Esophagus (tissue), 2 donors: ENCODE data around the gene C1S. TPM values are rescaled to one million over a fixed set of nuclear protein-coding genes. Genes with fewer than 3 reads are reported as not detected.

Experiments used
- H3K27ac ChIP-seq, 2 donors: one replicate each; pipeline ENCODE4 v1.5.1; 2013; ENCODE audit warnings: low read depth in 2 of 2, mild to moderate bottlenecking in 2 of 2, inconsistent platforms in 1 of 2, low read length in 1 of 2, moderate library complexity in 1 of 2
- H3K27me3 ChIP-seq, 2 donors: one replicate each; pipeline ENCODE4 v1.6.1; 2013; ENCODE audit warnings: low read length in 2 of 2, control low read depth in 1 of 2, mild to moderate bottlenecking in 1 of 2; ENCODE audit not compliant: insufficient read depth in 2 of 2, control insufficient read depth in 1 of 2
- H3K36me3 ChIP-seq, 2 donors: one replicate each; pipeline ENCODE4 v1.6.1; 2013; ENCODE audit warnings: low read length in 1 of 2; ENCODE audit not compliant: control insufficient read depth in 2 of 2, insufficient read depth in 2 of 2
- H3K4me1 ChIP-seq, 2 donors: one replicate each; pipeline ENCODE4 v1.6.1; 2013; ENCODE audit warnings: low read length in 1 of 2; ENCODE audit not compliant: control insufficient read depth in 2 of 2, insufficient read depth in 2 of 2
- H3K4me3 ChIP-seq, 2 donors: one replicate each; pipeline ENCODE4 v1.5.1; 2013; ENCODE audit warnings: low read length in 2 of 2, mild to moderate bottlenecking in 2 of 2, low read depth in 1 of 2, moderate library complexity in 1 of 2
- H3K9me3 ChIP-seq, 2 donors: one replicate each; pipeline ENCODE4 v1.6.1; 2013; ENCODE audit warnings: mild to moderate bottlenecking in 2 of 2, low read depth in 1 of 2, low read length in 1 of 2, moderate library complexity in 1 of 2; ENCODE audit not compliant: control insufficient read depth in 2 of 2, insufficient read depth in 1 of 2
- WGBS, 2 donors: extraction: QIAGEN DNeasy Blood & Tissue Kit; methylation state at CpG; one replicate each; pipeline ENCODE4 v1.1.7; 2013; 5-methylcytosine and 5-hydroxymethylcytosine counted together
- polyA plus RNA-seq, 2 donors: library from polyadenylated mRNA; stranded (reverse); fragments of 200-250 nt; gene quantifications; one replicate each; pipeline ENCODE4 v1.2.3, GENCODE V29; 2013
- donor health status: healthy with polysubstance abuse.
- donor health status: Bipolar disorder and iron deficiency.

The C1S gene
- polyA plus RNA-seq, 2 donors = 26.6 to 80.5 TPM

DNA sequence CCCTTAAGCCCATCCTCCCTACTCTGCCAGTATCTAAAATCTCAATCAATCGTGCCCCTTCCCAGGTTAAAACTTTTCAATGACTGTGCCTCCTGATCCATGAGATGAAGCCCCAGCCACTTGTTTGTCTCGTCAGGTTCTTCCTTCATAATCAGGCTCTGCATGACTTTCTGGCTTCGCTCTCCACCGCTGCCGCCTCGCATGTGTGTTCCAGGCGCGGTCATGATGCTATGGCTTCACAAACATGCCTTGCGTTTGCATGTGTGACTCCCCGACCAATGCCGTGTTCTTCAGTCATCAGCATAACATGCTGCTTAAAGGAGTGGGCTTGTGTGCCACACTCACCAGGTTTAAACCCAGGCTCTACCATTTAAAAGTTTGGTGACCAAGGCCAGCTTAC, 53.5 kb downstream of the C1S start:
- H3K36me3 ChIP-seq = peaks cover 0 to 2% of the 10 kb centered on the region in 2 donors
- H3K4me3 ChIP-seq = no peak overlapping the region
- no peaks in the 10 kb centered on the region for H3K27me3 ChIP-seq
- H3K9me3 ChIP-seq = no peaks in the 10 kb centered on the region
- 89% methylated on average over 11 of the region's 11 CpGs for WGBS, 2 donors
- H3K4me1 ChIP-seq = peaks cover 0 to 3% of the 10 kb centered on the region in 2 donors
- H3K27ac ChIP-seq = no peak overlapping the region

DNA sequence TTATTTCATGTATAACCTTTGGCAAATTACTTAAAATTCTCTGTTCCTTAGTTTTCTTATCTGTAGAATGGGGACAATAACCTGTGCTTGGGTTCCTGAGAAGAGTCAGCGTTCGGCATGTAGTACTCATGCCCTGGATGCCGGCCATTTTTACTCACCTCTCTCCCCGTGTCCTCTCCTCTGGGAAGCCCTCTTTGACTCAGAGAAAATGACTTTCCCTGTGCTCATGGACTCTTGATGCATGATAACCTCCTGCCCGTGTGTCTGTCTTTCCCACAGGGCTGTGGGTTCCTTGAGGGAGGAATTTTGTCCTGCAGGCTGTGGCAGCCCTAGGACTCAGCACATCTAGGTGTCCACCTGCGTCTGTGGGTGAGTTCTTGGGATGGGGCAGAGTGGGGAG, 54.3 kb downstream of the C1S start:
- H3K27me3 ChIP-seq = no peaks in the 10 kb centered on the region
- WGBS, 2 donors = 90 to 93% methylated on average over 6 of the region's 6 CpGs
- no peaks in the 10 kb centered on the region for H3K9me3 ChIP-seq
- no peak overlapping the region for H3K4me3 ChIP-seq
- no peaks in the 10 kb centered on the region for H3K4me1 ChIP-seq
- H3K36me3 ChIP-seq = peaks cover 0 to 2% of the 10 kb centered on the region in 2 donors
- no peak overlapping the region for H3K27ac ChIP-seq

DNA sequence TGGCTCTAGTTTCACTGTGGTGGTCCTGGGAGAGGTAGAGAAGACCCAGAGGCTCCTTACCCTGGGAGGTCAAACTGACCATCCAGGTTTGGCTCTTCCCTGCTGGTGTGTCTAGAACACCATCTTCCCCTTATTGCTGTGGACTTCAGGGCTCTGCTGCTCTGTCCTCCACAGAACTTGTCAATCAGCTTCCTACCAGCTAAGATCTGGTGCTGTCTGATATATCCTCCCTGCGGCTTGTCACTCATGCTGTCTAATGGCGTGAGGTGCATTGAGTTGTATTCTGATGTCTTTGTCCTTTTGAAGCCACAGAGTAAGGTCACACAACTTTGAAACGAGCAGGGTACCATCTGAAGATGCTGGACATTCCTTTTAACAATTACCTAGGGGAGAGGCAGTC, 55.7 kb downstream of the C1S start:
- Histone ChIP-seq H3K4me1 (peaks cover 0 to 3% of the 10 kb centered on the region in 2 donors), H3K27ac (no peak overlapping the region), H3K36me3 (peaks cover 0 to 2% of the 10 kb centered on the region in 2 donors), H3K9me3 (no peaks in the 10 kb centered on the region), H3K27me3 (no peaks in the 10 kb centered on the region), H3K4me3 (no peak overlapping the region)
- 86% methylated on average over 3 of the region's 3 CpGs for WGBS, 2 donors

DNA sequence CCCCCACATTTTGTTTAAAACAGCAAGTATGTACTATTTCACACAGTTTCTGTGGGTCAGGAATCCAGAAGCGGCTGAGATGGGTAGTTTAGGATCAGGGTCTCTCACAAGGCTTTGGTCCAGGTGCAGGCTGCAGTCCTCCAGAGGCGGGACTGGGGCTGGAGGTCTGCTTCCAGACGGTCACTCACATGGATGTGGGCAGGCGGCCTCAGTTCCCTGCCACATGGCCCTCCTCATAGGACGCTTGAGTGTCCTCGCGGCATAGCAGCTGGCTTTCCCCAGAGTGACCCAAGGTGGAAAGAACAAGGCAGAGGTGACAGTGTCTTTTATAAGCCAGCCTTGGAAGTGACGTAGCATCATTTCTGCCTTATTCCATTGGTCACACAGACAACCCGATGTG, 56.4 kb downstream of the C1S start:
- 90 to 94% methylated on average over 9 of the region's 9 CpGs for WGBS, 2 donors
- H3K27me3 ChIP-seq = no peaks in the 10 kb centered on the region
- H3K36me3 ChIP-seq = peaks cover 0 to 2% of the 10 kb centered on the region in 2 donors
- peaks cover 0 to 3% of the 10 kb centered on the region in 2 donors for H3K4me1 ChIP-seq
- H3K4me3 ChIP-seq = no peak overlapping the region
- no peaks in the 10 kb centered on the region for H3K9me3 ChIP-seq
- H3K27ac ChIP-seq = no peak overlapping the region

DNA sequence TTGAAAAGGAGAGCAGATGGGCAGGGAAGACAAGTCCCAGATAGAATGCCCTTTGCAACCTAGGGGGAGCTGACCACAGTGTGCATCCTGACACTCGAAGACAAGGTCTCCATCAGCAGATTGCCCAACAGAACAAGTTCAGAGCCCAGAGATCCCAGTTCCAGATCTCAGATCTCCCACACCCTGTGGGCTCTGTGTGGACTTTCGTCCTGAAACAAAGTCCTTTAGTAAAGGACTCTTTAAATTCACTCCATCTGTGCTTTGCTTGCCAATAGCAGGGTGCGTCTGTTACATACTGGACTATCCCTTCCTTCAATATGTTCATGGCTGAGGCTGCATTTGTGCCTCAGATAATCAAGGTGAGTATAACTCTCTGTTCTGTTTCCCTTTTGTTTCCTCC, 57.2 kb downstream of the C1S start:
- Histone ChIP-seq H3K9me3 (no peaks in the 10 kb centered on the region), H3K27ac (no peak overlapping the region), H3K4me3 (no peak overlapping the region), H3K27me3 (no peaks in the 10 kb centered on the region), H3K4me1 (peaks cover 0 to 3% of the 10 kb centered on the region in 2 donors), H3K36me3 (peaks cover 0 to 2% of the 10 kb centered on the region in 2 donors)
- 77 to 95% methylated on average over 3 of the region's 3 CpGs for WGBS, 2 donors

DNA sequence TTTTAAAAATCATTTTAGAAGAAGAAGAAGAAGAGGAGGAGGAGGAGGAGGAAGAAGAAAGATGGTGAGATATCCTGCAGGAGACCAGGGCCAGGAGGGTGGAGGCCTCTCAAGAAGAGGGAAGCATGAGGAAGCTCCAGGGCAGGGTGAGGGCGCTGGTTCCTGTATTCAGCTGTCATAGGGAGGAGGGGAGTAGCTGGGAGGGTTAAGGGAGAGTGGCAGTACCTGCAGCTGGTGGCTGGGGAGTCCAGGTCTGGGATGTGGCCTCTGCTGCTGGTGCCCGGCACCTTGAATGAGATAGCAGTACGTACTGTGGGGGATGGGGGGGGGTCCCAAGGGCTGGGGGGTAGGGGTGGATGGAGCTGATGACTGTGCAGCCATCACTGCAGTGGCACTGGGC, 58.4 kb downstream of the C1S start:
- Histone ChIP-seq H3K4me3 (no peak overlapping the region), H3K27ac (no peak overlapping the region), H3K36me3 (peaks cover 0 to 2% of the 10 kb centered on the region in 2 donors), H3K4me1 (peaks cover 0 to 3% of the 10 kb centered on the region in 2 donors), H3K9me3 (no peaks in the 10 kb centered on the region), H3K27me3 (no peaks in the 10 kb centered on the region)
- 75 to 87% methylated on average over 3 of the region's 3 CpGs for WGBS, 2 donors

DNA sequence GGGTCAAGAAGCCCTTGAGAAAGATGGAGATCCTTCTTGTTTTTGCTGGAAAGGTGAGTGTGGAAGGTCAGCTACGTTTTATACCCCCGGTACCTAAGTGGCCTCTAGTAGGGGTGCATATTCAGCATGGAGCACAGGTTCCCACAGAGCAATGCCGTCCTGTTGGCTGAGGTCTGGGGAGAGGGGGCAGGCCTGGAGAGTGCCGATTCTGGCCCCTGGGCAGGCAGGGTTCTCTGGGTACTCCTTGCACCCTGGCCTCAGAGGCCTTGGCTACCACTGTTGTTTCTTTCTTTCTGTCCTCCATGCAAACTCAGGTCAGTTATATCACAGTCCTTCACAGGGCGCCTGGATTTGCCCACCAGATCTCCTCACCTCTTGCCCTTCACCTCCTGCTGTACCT, 59.6 kb downstream of the C1S start:
- Histone ChIP-seq H3K4me1 (peaks cover 0 to 3% of the 10 kb centered on the region in 2 donors), H3K4me3 (no peak overlapping the region), H3K36me3 (peaks cover 0 to 2% of the 10 kb centered on the region in 2 donors), H3K9me3 (no peaks in the 10 kb centered on the region), H3K27ac (no peak overlapping the region), H3K27me3 (no peaks in the 10 kb centered on the region)
- whole genome bisulfite sequencing, 2 donors = 90 to 95% methylated on average over 4 to 5 of the region's 5 CpGs

Other genes with a start within 250 kb of the C1S start
- 1 to 10 TPM; 2.1 to 2.5 TPM for gene GPR162, start 238.9 kb upstream of the C1S start, polyA plus RNA-seq
- 1 to 10 TPM; 3.4 to 3.9 TPM for gene P3H3, start 232.3 kb upstream of the C1S start, polyA plus RNA-seq
- gene GNB3, start 219.8 kb upstream of the C1S start, polyA plus RNA-seq = 1 to 10 TPM; 1.1 to 1.3 TPM
- gene CDCA3, start 209.4 kb upstream of the C1S start, polyA plus RNA-seq = 10 to 100 TPM; 14.6 to 19.3 TPM
- gene USP5, start 208.6 kb upstream of the C1S start, polyA plus RNA-seq = 10 to 100 TPM; 21.4 to 40.7 TPM
- gene TPI1, start 193.2 kb upstream of the C1S start, polyA plus RNA-seq = 100 to 1,000 TPM; 404 to 939 TPM
- gene SPSB2, start 187.4 kb upstream of the C1S start, polyA plus RNA-seq = 1 to 10 TPM; 5.7 to 7.0 TPM
- 1 to 10 TPM; 3.3 to 3.6 TPM for gene LRRC23, start 155.9 kb upstream of the C1S start, polyA plus RNA-seq
- 1 to 10 TPM; 6.7 to 9.0 TPM for gene ENO2, start 146.1 kb upstream of the C1S start, polyA plus RNA-seq
- gene ATN1, start 132.8 kb upstream of the C1S start, polyA plus RNA-seq = 10 to 100 TPM; 34.9 to 63.5 TPM
- not detected for gene RNU7-1, start 116.9 kb upstream of the C1S start, polyA plus RNA-seq
- 100 to 1,000 TPM; 108 to 253 TPM for gene C12orf57, start 116.7 kb upstream of the C1S start, polyA plus RNA-seq
- 10 to 100 TPM; 19.1 to 38.3 TPM for gene PTPN6, start 109.4 kb upstream of the C1S start, polyA plus RNA-seq
- gene PHB2, start 90.1 kb upstream of the C1S start, polyA plus RNA-seq = 100 to 1,000 TPM in 1 of 2 donors, 10 to 100 TPM in 1; 68.5 to 161 TPM
- gene EMG1, start 89.8 kb upstream of the C1S start, polyA plus RNA-seq = 10 to 100 TPM; 13.5 to 29.5 TPM
- 10 to 100 TPM; 15.7 to 27.0 TPM for gene LPCAT3, start 42.2 kb upstream of the C1S start, polyA plus RNA-seq
- gene C1R, start 31.7 kb downstream of the C1S start, polyA plus RNA-seq = 10 to 100 TPM; 30.8 to 99.4 TPM
- 10 to 100 TPM; 14.7 to 18.0 TPM for gene C1RL, start 48.5 kb downstream of the C1S start, polyA plus RNA-seq
- gene RBP5, start 68.2 kb downstream of the C1S start, polyA plus RNA-seq = 1 to 10 TPM in 1 of 2 donors, under 1 TPM in 1; 0.65 to 2.2 TPM
- 10 to 100 TPM in 1 of 2 donors, 1 to 10 TPM in 1; 5.3 to 12.0 TPM for gene CLSTN3, start 69.7 kb downstream of the C1S start, polyA plus RNA-seq
- 10 to 100 TPM in 1 of 2 donors, 1 to 10 TPM in 1; 8.1 to 14.5 TPM for gene PEX5, start 129.0 kb downstream of the C1S start, polyA plus RNA-seq
- not detected for gene ACSM4, start 243.4 kb downstream of the C1S start, polyA plus RNA-seq